Right kidney (tissue), 1 donor: ENCODE measurements around the gene C8A.

Source experiments
- DNase-seq: peaks from one replicate; pipeline ENCODE4 v3.0.0-alpha.2; 2016

C8A gene

GRCh38 chr1:56894014-56894413, 39.4 kb downstream of the C8A start:
- no peak for DNase-seq

- DNase-seq = no peak
Observed at GRCh38 chr1:56897150-56898004, 42.8 kb downstream of the C8A start.

GRCh38 chr1:56898005-56898373, 43.4 kb downstream of the C8A start:
- no peak for DNase-seq

GRCh38 chr1:56898879-56899278, 44.3 kb downstream of the C8A start:
- DNase-seq = no peak

GRCh38 chr1:56901716-56902115, 47.1 kb downstream of the C8A start:
- no peak for DNase-seq

GRCh38 chr1:56903778-56904177, 49.2 kb downstream of the C8A start:
- no peak for DNase-seq

GRCh38 chr1:56904663-56905397, 50.2 kb downstream of the C8A start:
- no peak for DNase-seq

GRCh38 chr1:56905667-56906066, 51.1 kb downstream of the C8A start:
- DNase-seq = no peak

- DNase-seq = no peak
Observed at GRCh38 chr1:56908619-56909221, 54.1 kb downstream of the C8A start.

- no peak for DNase-seq
Observed at GRCh38 chr1:56910441-56910985, 55.9 kb downstream of the C8A start.

GRCh38 chr1:56911098-56911938, 56.7 kb downstream of the C8A start:
- no peak for DNase-seq

GRCh38 chr1:56912325-56912724, 57.7 kb downstream of the C8A start:
- no peak for DNase-seq

GRCh38 chr1:56915960-56916359, 61.4 kb downstream of the C8A start:
- no peak for DNase-seq

- DNase-seq = no peak
Observed at GRCh38 chr1:56916630-56917029, 62.0 kb downstream of the C8A start.

- DNase-seq = no peak
Observed at GRCh38 chr1:56917356-56917755, 62.8 kb downstream of the C8A start.

GRCh38 chr1:56920591-56921001, 66.0 kb downstream of the C8A start:
- DNase-seq = no peak

GRCh38 chr1:56921479-56921878, 66.9 kb downstream of the C8A start:
- DNase-seq = no peak

- DNase-seq = no peak
Observed at GRCh38 chr1:56922070-56922469, 67.5 kb downstream of the C8A start.

- no peak for DNase-seq
Observed at GRCh38 chr1:56922507-56922906, 67.9 kb downstream of the C8A start.

GRCh38 chr1:56923201-56923600, 68.6 kb downstream of the C8A start:
- no peak for DNase-seq

GRCh38 chr1:56924116-56924515, 69.5 kb downstream of the C8A start:
- DNase-seq = no peak

GRCh38 chr1:56925193-56925592, 70.6 kb downstream of the C8A start:
- no peak for DNase-seq
